Liver (tissue), 9 donors: ENCODE measurements around the gene GNG3. TPM values are rescaled to one million over a fixed set of nuclear protein-coding genes. Genes with fewer than 3 reads are reported as not detected.

Source experiments
- DNase-seq: peaks from one replicate; pipeline ENCODE4 v3.0.0-alpha.2; 2017; ENCODE audit warnings: low spot score
- H3K27ac ChIP-seq, 2 donors: one replicate each; pipeline ENCODE4 v1.7.0; 2013; ENCODE audit warnings: inconsistent platforms in 2 of 2, low read length in 2 of 2, control low read depth in 1 of 2, low read depth in 1 of 2, mild to moderate bottlenecking in 1 of 2
- H3K27me3 ChIP-seq, 4 donors: one replicate each; pipeline versions ENCODE4 v1.6.1 to v1.7.0; 2013; ENCODE audit warnings: low read length in 3 of 4, inconsistent platforms in 1 of 4, mild to moderate bottlenecking in 1 of 4, moderate library complexity in 1 of 4; ENCODE audit not compliant: control insufficient read depth in 4 of 4, insufficient read depth in 4 of 4
- H3K36me3 ChIP-seq, 4 donors: one replicate each; pipeline versions ENCODE4 v1.6.1 to v1.7.0; 2013; ENCODE audit warnings: low read length in 3 of 4, mild to moderate bottlenecking in 3 of 4, low read depth in 1 of 4, moderate library complexity in 1 of 4; ENCODE audit not compliant: control insufficient read depth in 4 of 4, insufficient read depth in 3 of 4
- H3K4me1 ChIP-seq, 4 donors: one replicate each; pipeline versions ENCODE4 v1.6.1 to v1.7.0; 2013; ENCODE audit warnings: low read length in 3 of 4, mild to moderate bottlenecking in 3 of 4, moderate library complexity in 1 of 4; ENCODE audit not compliant: control insufficient read depth in 4 of 4, insufficient read depth in 4 of 4
- H3K4me3 ChIP-seq, 3 donors: one replicate each; pipeline versions ENCODE4 v1.6.1 to v1.7.0; 2013; ENCODE audit warnings: low read length in 3 of 3, control low read depth in 1 of 3, low read depth in 1 of 3, mild to moderate bottlenecking in 1 of 3
- H3K9ac ChIP-seq, 2 donors: one replicate each; pipeline ENCODE4 v1.7.0; 2013; ENCODE audit warnings: low read length in 2 of 2, mild to moderate bottlenecking in 2 of 2, moderate library complexity in 2 of 2, control low read depth in 1 of 2, low read depth in 1 of 2
- H3K9me3 ChIP-seq, 4 donors: one replicate each; pipeline versions ENCODE4 v1.6.1 to v1.7.0; 2013; ENCODE audit warnings: low read length in 3 of 4; ENCODE audit not compliant: control insufficient read depth in 4 of 4
- EGR1 ChIP-seq, 2 donors: IDR thresholded peaks; 2 replicates each; pipeline ENCODE4 v1.6.1; 2016 to 2018; ENCODE audit warnings: antibody characterized with exemption in 2 of 2, low read depth in 2 of 2
- FOXA1 ChIP-seq: IDR thresholded peaks from 2 replicates; pipeline ENCODE4 v1.6.1; 2016; ENCODE audit warnings: antibody characterized with exemption
- FOXA2 ChIP-seq: IDR thresholded peaks from 2 replicates; pipeline ENCODE4 v1.6.1; 2016; ENCODE audit warnings: antibody characterized with exemption
- HNF4G ChIP-seq: IDR thresholded peaks from 2 replicates; pipeline ENCODE4 v1.6.1; 2016; ENCODE audit warnings: antibody characterized with exemption
- NR2F2 ChIP-seq: IDR thresholded peaks from 2 replicates; pipeline ENCODE4 v1.6.1; 2016; ENCODE audit warnings: antibody characterized with exemption
- RAD21 ChIP-seq, 2 donors: IDR thresholded peaks; 2 replicates each; pipeline ENCODE4 v1.6.1; 2016; ENCODE audit warnings: antibody characterized with exemption in 2 of 2, mild to moderate bottlenecking in 2 of 2
- RXRA ChIP-seq, 2 donors: IDR thresholded peaks; 2 replicates each; pipeline ENCODE4 v1.6.1; 2017 to 2018; ENCODE audit warnings: antibody characterized with exemption in 2 of 2, mild to moderate bottlenecking in 1 of 2
- SP1 ChIP-seq: IDR thresholded peaks from 2 replicates; pipeline ENCODE4 v1.6.1; 2018; ENCODE audit warnings: antibody characterized with exemption, mild to moderate bottlenecking
- TAF1 ChIP-seq: conservative IDR thresholded peaks from 2 replicates; pipeline ENCODE4 v1.6.1; 2016; ENCODE audit warnings: antibody characterized with exemption, mild to moderate bottlenecking
- YY1 ChIP-seq: IDR thresholded peaks from 2 replicates; pipeline ENCODE4 v1.6.1; 2016; ENCODE audit warnings: antibody characterized with exemption, mild to moderate bottlenecking
- WGBS: extraction: QIAGEN DNeasy Blood & Tissue Kit; methylation state at CpG from one replicate; pipeline ENCODE4 v1.1.7; 2013; 5-methylcytosine and 5-hydroxymethylcytosine counted together
- polyA plus RNA-seq, 2 donors: library from polyadenylated mRNA; stranded (reverse) in 1 of 2; unstranded in 1 of 2; fragments of 200-250 nt in 1 of 2; fragments of >200 nt in 1 of 2; fragmentation: Nextera tagmentation in 1 of 2; extraction: Ambion mirVana in 1 of 2; gene quantifications; one replicate each; pipeline versions ENCODE4 v1.2.1 to v1.2.3, GENCODE V29; 2013 to 2015
- total RNA-seq, 2 donors: library from RNA; depleted of rRNA; stranded (reverse); fragments of >200 nt; gene quantifications; one replicate each; pipeline ENCODE4 v1.2.3, GENCODE V29; 2014
- TF ChIP-seq, protein P1 (sequence below): IDR thresholded peaks from 2 replicates; pipeline ENCODE4 v1.6.1; 2016; ENCODE audit warnings: antibody characterized with exemption
- TF ChIP-seq, protein P2 (sequence below): IDR thresholded peaks from 2 replicates; pipeline ENCODE4 v1.6.1; 2016; ENCODE audit warnings: antibody characterized with exemption, mild to moderate bottlenecking
- TF ChIP-seq, protein P3 (sequence below): fragments of 150-350 bp; IDR thresholded peaks from 2 replicates; pipeline ENCODE4 v1.5.1; 2017; ENCODE audit warnings: improper control_type of control experiment, low read depth, low read length; ENCODE audit not compliant: missing input control
- TF ChIP-seq, protein P4 (sequence below): IDR thresholded peaks from 2 replicates; pipeline ENCODE4 v1.6.1; 2016; ENCODE audit warnings: antibody characterized with exemption
- donor health status: healthy.
- donor health status: healthy.
- donor health status: healthy.
- donor health status: healthy.
- donor health status: healthy.

The GNG3 gene
- total and polyA plus RNA-seq, 4 donors, result 0.19 TPM; not detected in 3

DNA sequence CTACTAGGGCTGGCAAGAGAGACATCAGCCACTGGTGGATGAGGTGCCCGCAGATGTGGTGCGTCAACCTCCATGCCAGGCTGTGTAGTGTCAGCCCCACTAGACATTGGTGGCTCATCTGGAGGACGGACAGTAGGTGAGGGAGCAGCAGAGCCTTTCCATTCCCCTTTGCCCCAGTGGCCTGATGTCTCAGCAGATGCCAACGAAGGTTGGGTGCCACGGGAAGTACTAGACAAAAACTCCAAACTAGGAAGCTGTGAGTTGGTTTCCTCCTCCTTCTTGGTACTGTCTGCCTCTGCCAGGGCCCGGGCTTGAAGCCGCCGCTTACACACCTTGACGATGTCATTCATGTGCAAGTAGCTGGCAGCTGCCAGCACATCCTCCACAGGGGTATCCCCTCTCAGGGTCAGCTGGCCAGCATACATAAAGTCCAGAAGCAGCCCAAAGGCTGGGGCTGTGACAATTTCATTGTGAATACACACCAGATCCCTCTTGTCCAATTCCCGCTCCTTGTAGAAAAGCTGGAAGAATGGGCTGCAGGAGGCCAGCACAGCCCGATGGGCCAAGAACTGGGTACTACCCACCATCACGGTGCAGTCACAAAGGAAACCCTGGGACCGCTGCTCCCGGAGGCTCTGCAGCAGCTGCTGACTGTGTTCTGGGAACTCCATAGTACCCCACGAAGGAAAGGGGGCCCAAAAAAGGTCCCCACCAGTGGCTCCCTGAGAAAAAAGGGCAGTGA lies 45.7 kb downstream of the GNG3 start:
- WGBS, result 72% methylated on average over 15 of the region's 15 CpGs
- no peak for TF ChIP-seq YY1
- no peak for TF ChIP-seq SP1
- no peak for TF ChIP-seq FOXA2
- no peak for TF ChIP-seq RAD21 (IDR thresholded peaks at IDR 0.05)
- TF ChIP-seq RXRA (IDR thresholded peaks at IDR 0.05), result no peak
- TF ChIP-seq, protein P1, sequence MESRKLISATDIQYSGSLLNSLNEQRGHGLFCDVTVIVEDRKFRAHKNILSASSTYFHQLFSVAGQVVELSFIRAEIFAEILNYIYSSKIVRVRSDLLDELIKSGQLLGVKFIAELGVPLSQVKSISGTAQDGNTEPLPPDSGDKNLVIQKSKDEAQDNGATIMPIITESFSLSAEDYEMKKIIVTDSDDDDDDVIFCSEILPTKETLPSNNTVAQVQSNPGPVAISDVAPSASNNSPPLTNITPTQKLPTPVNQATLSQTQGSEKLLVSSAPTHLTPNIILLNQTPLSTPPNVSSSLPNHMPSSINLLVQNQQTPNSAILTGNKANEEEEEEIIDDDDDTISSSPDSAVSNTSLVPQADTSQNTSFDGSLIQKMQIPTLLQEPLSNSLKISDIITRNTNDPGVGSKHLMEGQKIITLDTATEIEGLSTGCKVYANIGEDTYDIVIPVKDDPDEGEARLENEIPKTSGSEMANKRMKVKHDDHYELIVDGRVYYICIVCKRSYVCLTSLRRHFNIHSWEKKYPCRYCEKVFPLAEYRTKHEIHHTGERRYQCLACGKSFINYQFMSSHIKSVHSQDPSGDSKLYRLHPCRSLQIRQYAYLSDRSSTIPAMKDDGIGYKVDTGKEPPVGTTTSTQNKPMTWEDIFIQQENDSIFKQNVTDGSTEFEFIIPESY, result no peak
- TF ChIP-seq, protein P2, sequence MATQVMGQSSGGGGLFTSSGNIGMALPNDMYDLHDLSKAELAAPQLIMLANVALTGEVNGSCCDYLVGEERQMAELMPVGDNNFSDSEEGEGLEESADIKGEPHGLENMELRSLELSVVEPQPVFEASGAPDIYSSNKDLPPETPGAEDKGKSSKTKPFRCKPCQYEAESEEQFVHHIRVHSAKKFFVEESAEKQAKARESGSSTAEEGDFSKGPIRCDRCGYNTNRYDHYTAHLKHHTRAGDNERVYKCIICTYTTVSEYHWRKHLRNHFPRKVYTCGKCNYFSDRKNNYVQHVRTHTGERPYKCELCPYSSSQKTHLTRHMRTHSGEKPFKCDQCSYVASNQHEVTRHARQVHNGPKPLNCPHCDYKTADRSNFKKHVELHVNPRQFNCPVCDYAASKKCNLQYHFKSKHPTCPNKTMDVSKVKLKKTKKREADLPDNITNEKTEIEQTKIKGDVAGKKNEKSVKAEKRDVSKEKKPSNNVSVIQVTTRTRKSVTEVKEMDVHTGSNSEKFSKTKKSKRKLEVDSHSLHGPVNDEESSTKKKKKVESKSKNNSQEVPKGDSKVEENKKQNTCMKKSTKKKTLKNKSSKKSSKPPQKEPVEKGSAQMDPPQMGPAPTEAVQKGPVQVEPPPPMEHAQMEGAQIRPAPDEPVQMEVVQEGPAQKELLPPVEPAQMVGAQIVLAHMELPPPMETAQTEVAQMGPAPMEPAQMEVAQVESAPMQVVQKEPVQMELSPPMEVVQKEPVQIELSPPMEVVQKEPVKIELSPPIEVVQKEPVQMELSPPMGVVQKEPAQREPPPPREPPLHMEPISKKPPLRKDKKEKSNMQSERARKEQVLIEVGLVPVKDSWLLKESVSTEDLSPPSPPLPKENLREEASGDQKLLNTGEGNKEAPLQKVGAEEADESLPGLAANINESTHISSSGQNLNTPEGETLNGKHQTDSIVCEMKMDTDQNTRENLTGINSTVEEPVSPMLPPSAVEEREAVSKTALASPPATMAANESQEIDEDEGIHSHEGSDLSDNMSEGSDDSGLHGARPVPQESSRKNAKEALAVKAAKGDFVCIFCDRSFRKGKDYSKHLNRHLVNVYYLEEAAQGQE, result no peak
- TF ChIP-seq, protein P3, sequence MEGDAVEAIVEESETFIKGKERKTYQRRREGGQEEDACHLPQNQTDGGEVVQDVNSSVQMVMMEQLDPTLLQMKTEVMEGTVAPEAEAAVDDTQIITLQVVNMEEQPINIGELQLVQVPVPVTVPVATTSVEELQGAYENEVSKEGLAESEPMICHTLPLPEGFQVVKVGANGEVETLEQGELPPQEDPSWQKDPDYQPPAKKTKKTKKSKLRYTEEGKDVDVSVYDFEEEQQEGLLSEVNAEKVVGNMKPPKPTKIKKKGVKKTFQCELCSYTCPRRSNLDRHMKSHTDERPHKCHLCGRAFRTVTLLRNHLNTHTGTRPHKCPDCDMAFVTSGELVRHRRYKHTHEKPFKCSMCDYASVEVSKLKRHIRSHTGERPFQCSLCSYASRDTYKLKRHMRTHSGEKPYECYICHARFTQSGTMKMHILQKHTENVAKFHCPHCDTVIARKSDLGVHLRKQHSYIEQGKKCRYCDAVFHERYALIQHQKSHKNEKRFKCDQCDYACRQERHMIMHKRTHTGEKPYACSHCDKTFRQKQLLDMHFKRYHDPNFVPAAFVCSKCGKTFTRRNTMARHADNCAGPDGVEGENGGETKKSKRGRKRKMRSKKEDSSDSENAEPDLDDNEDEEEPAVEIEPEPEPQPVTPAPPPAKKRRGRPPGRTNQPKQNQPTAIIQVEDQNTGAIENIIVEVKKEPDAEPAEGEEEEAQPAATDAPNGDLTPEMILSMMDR, result no peak
- TF ChIP-seq FOXA1, result no peak
- no peak for TF ChIP-seq TAF1
- no peak for TF ChIP-seq EGR1 (IDR thresholded peaks at IDR 0.05; ENCODE audit: low read depth in 2 of 2)
- Histone ChIP-seq H3K4me1 (peaks cover 4 to 12% (median 9%) of the 10 kb centered on the region in 4 donors), H3K9me3 (no peaks in the 10 kb centered on the region), H3K4me3 (peak overlapping the region; percentile 29 to 82 (median 72)), H3K27ac (peak overlapping the region in 1 of 2 donors; percentile 94), H3K27me3 (no peaks in the 10 kb centered on the region), H3K36me3 (peaks cover 2 to 11% (median 4%) of the 10 kb centered on the region in 4 donors), H3K9ac (no peak overlapping the region)
- no peak for DNase-seq

DNA sequence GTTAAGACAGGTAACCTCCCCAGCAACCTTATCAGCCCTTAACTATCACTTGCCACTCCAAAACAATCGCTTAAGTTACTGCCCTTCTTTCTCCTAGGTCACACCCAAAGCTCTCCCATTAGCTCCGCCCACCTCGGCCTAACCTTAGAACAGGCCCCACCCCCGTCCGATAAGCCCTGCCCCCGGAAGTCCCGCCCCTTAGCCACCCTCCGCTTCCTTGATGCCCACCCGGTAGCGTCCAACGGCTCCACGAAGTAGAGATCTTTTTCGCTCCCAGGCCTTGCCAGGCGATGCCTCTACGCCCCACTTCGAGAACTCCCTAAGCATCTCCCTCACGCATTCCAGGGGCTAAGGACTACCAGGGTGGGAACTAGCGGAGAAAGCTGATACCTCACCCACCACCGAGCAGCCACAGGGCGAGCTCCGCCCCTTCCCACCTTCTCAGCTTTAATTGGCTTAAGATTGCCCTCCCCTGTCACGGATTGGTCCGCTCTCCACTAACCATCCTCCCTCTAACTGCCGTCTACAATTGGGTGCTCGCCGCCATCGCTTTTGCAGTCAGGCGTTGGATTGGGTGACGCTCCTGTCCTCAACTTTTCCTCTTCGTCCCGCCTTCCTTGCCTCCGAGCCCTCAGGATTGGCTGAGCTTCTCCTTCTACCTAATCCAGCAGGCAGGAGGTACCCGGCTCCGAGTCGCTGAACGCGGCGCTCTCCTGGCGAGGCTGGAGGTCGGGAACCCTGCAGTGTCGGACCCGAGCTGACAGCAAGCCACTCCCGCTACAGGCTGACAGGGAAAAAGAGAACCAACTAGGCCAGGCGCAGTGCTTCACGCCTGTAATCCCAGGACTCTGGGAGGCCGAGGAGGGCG lies 46.5 kb downstream of the GNG3 start, which contains the start of gene ZBTB3:
Gene ZBTB3 (minus strand): TSS at position 425 of the 868 bp plus-strand sequence. CDS start 496 bp downstream, outside the sequence.
- no peaks in the 10 kb centered on the region for H3K27me3 ChIP-seq
- peaks cover 4 to 12% (median 9%) of the 10 kb centered on the region in 4 donors for H3K4me1 ChIP-seq
- DNase-seq, result peak; percentile 99
- peak within 1 kb of the TSS; percentile 20 to 64 for H3K9ac ChIP-seq
- WGBS, result under 1% methylated on average over 47 of the region's 47 CpGs
- H3K9me3 ChIP-seq, result no peaks in the 10 kb centered on the region
- H3K4me3 ChIP-seq, result peak within 1 kb of the TSS; percentile 72 to 93 (median 82)
- H3K27ac ChIP-seq, result peak within 1 kb of the TSS; percentile 86 to 94
- peaks cover 2 to 8% (median 4%) of the 10 kb centered on the region in 4 donors for H3K36me3 ChIP-seq
- peak; percentile 43 for TF ChIP-seq NR2F2
- peak in 1 of 2 donors; percentile 13 for TF ChIP-seq RXRA (IDR thresholded peaks at IDR 0.05)
- peak; percentile 88 for TF ChIP-seq YY1
- peak; percentile 99 for TF ChIP-seq SP1
- TF ChIP-seq, protein P4, sequence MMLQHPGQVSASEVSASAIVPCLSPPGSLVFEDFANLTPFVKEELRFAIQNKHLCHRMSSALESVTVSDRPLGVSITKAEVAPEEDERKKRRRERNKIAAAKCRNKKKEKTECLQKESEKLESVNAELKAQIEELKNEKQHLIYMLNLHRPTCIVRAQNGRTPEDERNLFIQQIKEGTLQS, result no peak
- peak; percentile 63 for TF ChIP-seq TAF1
- peak in 1 of 2 donors; percentile 28 for TF ChIP-seq RAD21 (IDR thresholded peaks at IDR 0.05)
- TF ChIP-seq, protein P3, result peak; percentile 12
- TF ChIP-seq HNF4G, result no peak
- TF ChIP-seq FOXA1, result no peak
- TF ChIP-seq EGR1 (IDR thresholded peaks at IDR 0.05; ENCODE audit: low read depth in 2 of 2), result no peak
- TF ChIP-seq, protein P2, result peak; percentile 32
